Right atrium auricular region (tissue), 2 donors: ENCODE results near the gene PPM1H. TPM values are rescaled to one million over a fixed set of nuclear protein-coding genes. Genes with fewer than 3 reads are reported as not detected.

Experiments used
- DNase-seq: peaks from one replicate; pipeline ENCODE4 v3.0.0-alpha.2; 2019; ENCODE audit warnings: low spot score
- H3K27ac ChIP-seq, 2 donors: fragments of 200-600 bp; sonication (generic); 1 replicate in 1 of 2; 2 replicates in 1 of 2; pipeline ENCODE4 v1.5.1; 2016 to 2019
- H3K27me3 ChIP-seq, 2 donors: fragments of 200-600 bp; sonication (generic); one replicate each; pipeline versions ENCODE4 v1.5.1 to v1.6.0; 2017 to 2019
- H3K36me3 ChIP-seq: fragments of 200-600 bp; sonication (generic); one replicate; pipeline ENCODE4 v1.5.1; 2016
- H3K4me1 ChIP-seq, 2 donors: fragments of 200-600 bp; sonication (generic); one replicate each; pipeline versions ENCODE4 v1.5.1 to v1.6.0; 2017 to 2019
- H3K4me3 ChIP-seq, 2 donors: fragments of 200-600 bp; sonication (generic); 1 replicate in 1 of 2; 2 replicates in 1 of 2; pipeline ENCODE4 v1.5.1; 2017 to 2019; ENCODE audit warnings: mild to moderate bottlenecking in 1 of 2, moderate library complexity in 1 of 2
- H3K9me3 ChIP-seq, 2 donors: fragments of 200-600 bp; sonication (generic); one replicate each; pipeline ENCODE4 v1.5.1; 2019
- CTCF ChIP-seq, 2 donors: fragments of 200-600 bp; sonication (generic); IDR thresholded peaks; one replicate each; pipeline ENCODE4 v1.5.1; 2019; ENCODE audit warnings: antibody characterized with exemption in 2 of 2
- total RNA-seq, 2 donors: library from RNA; depleted of rRNA; stranded (reverse); fragments of >200 nt; gene quantifications; one replicate each; pipeline ENCODE4 v1.1.0, GENCODE V29; 2016

The PPM1H gene
- total RNA-seq, 2 donors from 2014 or later, result 3.1 to 5.0 TPM

- Histone ChIP-seq H3K27ac (no peak overlapping the region), H3K4me1 (no peaks in the 10 kb centered on the region), H3K4me3 (no peak overlapping the region), H3K9me3 (no peaks in the 10 kb centered on the region), H3K36me3 (no peaks in the 10 kb centered on the region), H3K27me3 (no peaks in the 10 kb centered on the region)
- TF ChIP-seq CTCF (IDR thresholded peaks at IDR 0.05), result no peak
- DNase-seq, result no peak
Measured at GRCh38 chr12:62801796-62802195, 133.2 kb downstream of the PPM1H start.

- Histone ChIP-seq H3K36me3 (no peaks in the 10 kb centered on the region), H3K27me3 (no peaks in the 10 kb centered on the region), H3K27ac (no peak overlapping the region), H3K4me3 (no peak overlapping the region), H3K9me3 (no peaks in the 10 kb centered on the region), H3K4me1 (no peaks in the 10 kb centered on the region)
- no peak for DNase-seq
- no peak for TF ChIP-seq CTCF (IDR thresholded peaks at IDR 0.05)
Measured at GRCh38 chr12:62800707-62801400, 134.1 kb downstream of the PPM1H start.

GRCh38 chr12:62799766-62800406 is 135.1 kb downstream of the PPM1H start:
- Histone ChIP-seq H3K27ac (no peak overlapping the region), H3K4me3 (no peak overlapping the region), H3K9me3 (no peaks in the 10 kb centered on the region), H3K27me3 (no peaks in the 10 kb centered on the region), H3K36me3 (no peaks in the 10 kb centered on the region), H3K4me1 (no peaks in the 10 kb centered on the region)
- DNase-seq, result no peak
- no peak for TF ChIP-seq CTCF (IDR thresholded peaks at IDR 0.05)

GRCh38 chr12:62799126-62799736 is 135.7 kb downstream of the PPM1H start:
- H3K9me3 ChIP-seq, result no peaks in the 10 kb centered on the region
- peak; percentile 71 for DNase-seq
- no peak overlapping the region for H3K4me3 ChIP-seq
- H3K36me3 ChIP-seq, result no peaks in the 10 kb centered on the region
- no peak overlapping the region for H3K27ac ChIP-seq
- no peaks in the 10 kb centered on the region for H3K27me3 ChIP-seq
- no peaks in the 10 kb centered on the region for H3K4me1 ChIP-seq
- peak; percentile 94 to 96 for TF ChIP-seq CTCF (IDR thresholded peaks at IDR 0.05)

- DNase-seq, result no peak
- no peak overlapping the region for H3K4me3 ChIP-seq
- H3K36me3 ChIP-seq, result no peaks in the 10 kb centered on the region
- no peak for TF ChIP-seq CTCF (IDR thresholded peaks at IDR 0.05)
- no peaks in the 10 kb centered on the region for H3K27me3 ChIP-seq
- H3K4me1 ChIP-seq, result no peaks in the 10 kb centered on the region
- no peaks in the 10 kb centered on the region for H3K9me3 ChIP-seq
- no peak overlapping the region for H3K27ac ChIP-seq
Measured at GRCh38 chr12:62794218-62794583, 140.7 kb downstream of the PPM1H start.
